GM13976 (cell line): Measurements from ENCODE around the gene PHACTR4.
"Not testable (repeated sequence)": the region's sequence is repeated elsewhere in the genome, so short reads cannot be mapped to it uniquely, and the experiment has no call there.

Source experiments
- DNase-seq: peaks from one replicate; pipeline ENCODE4 v3.0.0; 2012; ENCODE audit warnings: low spot score
- CTCF ChIP-seq: IDR thresholded peaks from 2 replicates; pipeline ENCODE4 v1.5.1; 2012; ENCODE audit warnings: borderline replicate concordance, mild to moderate bottlenecking; ENCODE audit not compliant: insufficient read depth; ENCODE audit errors: extremely low read depth, missing control alignments, control extremely low read depth
- in situ Hi-C: fragments of 300-500 bp; cut with MboI; formaldehyde crosslinking; loops from one replicate; pipeline ENCODE4 v1.12.0; 2022; ENCODE audit warnings: low sequenced_read_pairs, mixed read lengths, inconsistent platforms; ENCODE audit not compliant: unreplicated experiment

Gene PHACTR4

GRCh38 chr1:28457678-28458077 is 88.1 kb downstream of the PHACTR4 start:
- TF ChIP-seq CTCF = no peak
- DNase-seq = no peak
- in situ Hi-C loops = no loop called here

- in situ Hi-C loops = no loop called here
- no peak for TF ChIP-seq CTCF
- no peak for DNase-seq
These were observed 89.0 kb downstream of the PHACTR4 start for GRCh38 chr1:28458237-28459228.

- TF ChIP-seq CTCF = no peak
- DNase-seq = no peak
- in situ Hi-C loops = no loop called here
These were observed 96.8 kb downstream of the PHACTR4 start for GRCh38 chr1:28466226-28466778.

GRCh38 chr1:28470146-28470545 is 100.6 kb downstream of the PHACTR4 start:
- TF ChIP-seq CTCF = no peak
- in situ Hi-C loops = no loop called here
- no peak for DNase-seq

- in situ Hi-C loops, DNase-seq: not testable (repeated sequence)
These were observed 110.0 kb downstream of the PHACTR4 start for GRCh38 chr1:28479497-28479896.

GRCh38 chr1:28480308-28480707 is 110.8 kb downstream of the PHACTR4 start:
- TF ChIP-seq CTCF = no peak
- in situ Hi-C loops = no loop called here
- DNase-seq = no peak

- no peak for DNase-seq
- in situ Hi-C loops = no loop called here
- no peak for TF ChIP-seq CTCF
These were observed 112.6 kb downstream of the PHACTR4 start for GRCh38 chr1:28482138-28482537.
